ENCODE data around the gene DBNDD1.
"Not testable (repeated sequence)": the region's sequence is repeated elsewhere in the genome, so short reads cannot be mapped to it uniquely, and the experiment has no call there.

Gene DBNDD1

DNA sequence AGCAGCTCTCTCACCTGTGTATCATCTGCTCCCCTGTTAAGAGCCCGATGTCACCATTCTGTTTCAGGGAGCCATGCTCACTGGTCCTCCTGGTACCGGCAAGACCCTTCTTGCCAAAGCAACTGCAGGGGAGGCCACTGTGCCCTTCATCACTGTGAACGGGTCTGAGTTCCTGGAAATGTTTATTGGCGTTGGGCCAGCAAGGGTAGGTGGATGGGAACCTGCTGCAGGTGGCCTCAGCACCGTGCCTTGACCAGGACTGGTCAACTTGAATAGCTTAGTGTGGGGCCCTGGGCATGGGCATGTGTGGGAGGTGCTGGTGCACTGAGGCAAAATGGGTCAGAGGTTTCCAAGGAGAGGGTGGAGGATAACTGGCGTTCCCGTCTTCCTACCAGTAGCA lies 28.5 kb downstream of the DBNDD1 start:
- DNase-seq (ENCODE audit: low spot score), result no peak

DNA sequence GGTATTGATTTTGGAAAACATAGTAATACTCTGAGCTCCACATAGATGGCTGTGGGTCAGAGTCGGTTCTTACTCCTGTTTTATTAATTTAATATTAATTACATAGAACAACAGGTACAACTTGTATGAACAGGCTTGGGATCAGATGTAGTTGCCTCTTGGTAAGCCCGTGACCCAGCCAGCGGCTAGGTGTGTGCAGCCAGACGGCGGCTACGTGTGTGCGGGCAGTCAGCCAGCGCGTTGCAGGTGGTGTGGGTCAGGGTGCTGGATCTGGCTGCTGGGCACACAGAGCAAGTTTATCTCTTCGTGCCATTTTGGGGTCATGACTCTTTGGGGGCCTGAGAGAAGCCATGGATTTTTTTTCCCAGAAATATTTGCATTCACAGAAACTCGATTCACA lies 30.3 kb downstream of the DBNDD1 start:
- DNase-seq (ENCODE audit: low spot score), result no peak

DNA sequence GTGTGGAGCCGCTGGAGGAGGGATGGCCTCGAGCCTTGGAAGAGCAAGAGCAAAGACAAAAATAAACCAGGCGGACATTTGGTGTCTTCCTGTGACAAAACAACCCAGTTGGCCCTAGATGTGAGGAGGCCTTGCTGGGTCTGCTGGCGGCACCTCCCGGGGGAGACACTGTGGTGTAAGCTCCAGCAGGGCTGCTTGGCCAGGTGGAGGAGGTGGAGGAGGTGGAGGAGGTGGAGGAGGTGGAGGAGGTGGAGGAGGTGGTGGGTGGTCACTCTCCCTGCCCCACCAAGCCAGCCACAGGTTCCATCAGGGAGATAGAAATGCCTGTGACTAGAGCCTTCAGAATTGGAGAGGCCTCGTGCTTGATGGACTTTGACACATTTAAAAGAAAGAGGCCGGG lies 32.1 kb downstream of the DBNDD1 start:
- no peak for DNase-seq (ENCODE audit: low spot score)

DNA sequence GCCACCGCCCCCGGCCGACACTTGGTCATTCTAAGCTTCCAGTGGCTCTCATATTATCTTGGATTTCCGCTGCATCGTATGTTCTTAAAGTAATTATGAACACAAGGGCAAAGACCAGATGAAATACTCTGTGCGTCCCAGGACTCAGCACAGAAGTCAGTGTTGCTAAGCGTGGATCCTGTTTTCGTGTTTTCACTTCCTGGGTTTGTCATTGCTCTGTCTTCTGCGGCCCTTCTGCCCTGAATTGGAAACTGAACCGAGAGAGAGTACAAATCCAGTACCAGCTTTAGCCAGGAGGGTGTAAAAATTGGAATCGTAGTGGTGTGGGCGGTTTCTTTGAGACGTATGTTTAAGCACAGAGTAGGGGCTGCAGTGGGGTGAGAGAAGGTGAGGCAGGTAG lies 32.7 kb downstream of the DBNDD1 start:
- DNase-seq (ENCODE audit: low spot score), result no peak

DNA sequence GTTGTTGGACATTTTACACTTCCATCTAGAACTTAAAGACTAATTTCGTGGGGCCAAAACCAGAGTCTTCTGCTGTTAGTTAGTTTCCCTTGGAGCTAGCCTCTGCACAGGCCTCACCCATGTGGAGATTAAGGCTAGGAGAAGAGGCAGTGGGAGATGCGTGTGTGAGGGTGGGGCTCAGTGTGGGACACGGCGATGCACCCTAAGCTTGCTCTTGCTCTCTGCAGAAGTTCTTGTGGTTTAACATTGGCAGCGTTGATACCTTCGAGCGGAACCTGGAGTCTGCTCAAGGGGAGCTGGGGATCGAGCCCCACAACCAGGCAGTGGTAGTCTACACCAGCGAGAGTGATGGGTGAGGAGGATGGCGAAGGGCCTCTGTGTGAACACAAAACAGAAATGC lies 34.0 kb downstream of the DBNDD1 start:
- no peak for DNase-seq (ENCODE audit: low spot score)

DNA sequence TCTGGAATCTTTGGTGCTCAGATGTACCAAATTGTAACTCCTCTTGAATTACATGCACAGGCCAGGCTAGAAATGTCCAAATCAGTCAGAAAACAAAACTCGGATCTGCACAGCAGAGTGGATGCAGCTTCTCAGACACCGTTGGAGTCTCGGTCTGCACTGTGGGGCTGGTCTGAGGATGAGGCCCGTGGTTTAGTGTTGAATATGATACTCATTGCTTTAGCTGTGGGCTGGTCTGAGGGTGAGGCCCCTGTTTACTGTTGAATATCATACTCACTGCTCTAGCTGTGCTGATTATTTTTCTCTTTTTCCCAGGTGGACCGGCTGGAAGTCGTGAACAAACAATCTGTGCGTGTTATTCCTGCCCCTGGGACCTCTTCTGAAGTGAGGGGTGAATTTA lies 35.0 kb downstream of the DBNDD1 start:
- DNase-seq (ENCODE audit: low spot score), result peak; percentile 50

DNA sequence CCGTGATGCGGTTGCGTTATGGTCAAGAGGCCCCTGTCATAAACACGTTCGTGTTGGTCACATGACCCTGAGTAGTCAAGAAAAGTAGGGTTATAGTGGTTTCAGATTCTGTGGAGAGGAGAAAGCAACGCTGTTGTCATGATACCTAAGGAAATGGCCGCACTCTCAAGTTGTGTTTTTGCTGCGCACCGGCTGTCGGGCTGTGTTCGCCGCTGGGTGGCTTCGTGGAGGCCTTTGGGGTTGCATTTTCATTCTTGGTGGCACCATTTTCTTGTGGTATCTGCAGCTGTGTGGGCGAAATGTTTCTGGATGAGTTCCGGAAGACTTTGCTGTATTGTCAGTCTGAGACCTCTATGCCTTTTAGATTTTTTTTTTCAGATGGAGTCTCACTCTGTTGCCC lies 35.7 kb downstream of the DBNDD1 start:
- peak; percentile 70 for DNase-seq (ENCODE audit: low spot score)

DNA sequence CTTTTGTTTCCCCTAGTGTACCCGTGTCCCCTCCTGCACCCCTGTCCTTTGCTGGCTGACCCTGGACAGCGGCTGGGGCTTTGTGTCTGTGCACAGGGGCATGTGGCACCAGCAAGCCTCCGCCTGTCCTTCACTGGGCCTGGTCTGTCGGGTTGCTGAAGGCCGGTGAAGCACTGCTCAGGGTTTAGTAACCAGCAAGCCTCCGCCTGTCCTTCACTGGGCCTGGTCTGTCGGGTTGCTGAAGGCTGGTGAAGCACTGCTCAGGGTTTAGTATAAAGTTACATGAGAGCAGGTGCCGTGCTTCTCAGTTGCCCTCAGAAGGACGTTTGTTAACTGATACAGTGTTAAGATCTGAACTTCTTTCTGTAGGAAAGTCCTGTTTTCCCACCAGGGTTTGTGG lies 36.9 kb downstream of the DBNDD1 start:
- DNase-seq (ENCODE audit: low spot score), result no peak

DNA sequence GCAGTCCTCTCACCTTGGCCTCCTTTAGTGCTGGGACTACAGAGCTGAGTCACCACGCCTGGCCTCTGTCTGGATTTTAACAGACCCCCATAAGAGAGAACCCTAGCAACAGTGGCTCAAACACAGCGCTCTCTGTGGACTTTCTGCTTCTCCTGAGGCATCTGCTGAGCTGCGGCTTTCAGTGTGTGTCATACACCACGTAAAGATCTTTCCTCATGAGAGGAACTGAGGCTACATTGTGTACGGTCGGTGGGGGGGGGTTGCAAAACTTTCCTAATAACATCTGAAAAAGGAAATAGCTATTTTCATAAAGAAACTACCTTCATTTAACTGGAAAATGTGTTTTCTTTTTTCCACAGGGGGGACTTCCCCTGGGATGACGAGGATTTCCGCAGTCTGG lies 37.8 kb downstream of the DBNDD1 start:
- DNase-seq (ENCODE audit: low spot score), result peak; percentile 79

DNA sequence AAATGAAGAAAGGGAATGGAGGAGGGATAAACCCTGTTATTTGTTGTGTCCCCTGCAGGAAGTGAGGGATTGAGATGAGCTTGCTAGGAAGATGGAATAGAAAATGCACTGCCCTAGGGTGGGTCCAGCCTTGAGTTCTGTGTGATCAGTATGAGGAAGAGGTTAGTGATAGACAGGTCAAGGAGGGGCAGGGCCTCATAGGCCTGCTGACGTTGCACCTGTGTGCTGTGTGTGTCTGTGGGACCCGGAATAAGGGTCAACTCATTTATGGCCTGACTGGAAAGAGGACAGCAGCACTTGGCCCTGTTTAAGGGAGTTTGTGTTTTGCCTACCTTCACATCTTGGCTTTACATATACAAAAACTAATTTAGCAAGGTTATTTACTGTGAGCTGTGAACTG lies 44.4 kb downstream of the DBNDD1 start:
- DNase-seq (ENCODE audit: low spot score), result no peak

DNA sequence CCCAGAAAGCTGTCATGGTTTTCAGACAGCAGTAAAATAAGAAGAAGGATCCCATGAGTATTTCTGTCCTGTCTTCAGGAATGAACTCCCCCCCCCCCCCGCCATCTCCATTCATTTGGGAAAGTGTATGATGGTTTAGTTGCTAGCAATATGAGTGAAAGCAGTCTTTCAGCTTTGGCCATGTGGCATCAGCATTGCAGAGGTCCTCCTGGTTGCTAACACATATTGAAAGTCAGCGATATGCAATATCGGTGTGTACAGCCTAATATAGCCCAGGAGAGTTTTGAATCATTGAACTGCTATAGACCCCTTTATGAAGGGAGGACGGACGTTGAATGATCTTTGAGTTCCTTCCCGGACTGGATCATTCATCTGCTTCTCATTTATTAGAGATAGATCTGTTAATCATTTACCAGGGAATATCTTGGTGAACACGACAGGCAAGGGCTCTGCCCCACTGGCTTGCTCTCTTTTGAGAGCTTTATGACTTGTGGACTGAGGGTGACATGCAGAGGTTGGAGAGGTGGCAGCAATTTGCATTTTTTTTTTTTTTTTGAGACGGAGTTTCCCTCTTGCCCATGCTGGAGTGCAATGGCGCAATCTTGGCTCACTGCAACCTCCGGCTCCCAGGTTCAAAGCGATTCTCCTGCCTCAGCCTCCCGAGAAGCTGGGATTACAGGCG lies 45.5 kb downstream of the DBNDD1 start:
- DNase-seq (ENCODE audit: low spot score), result peak; percentile 30

DNA sequence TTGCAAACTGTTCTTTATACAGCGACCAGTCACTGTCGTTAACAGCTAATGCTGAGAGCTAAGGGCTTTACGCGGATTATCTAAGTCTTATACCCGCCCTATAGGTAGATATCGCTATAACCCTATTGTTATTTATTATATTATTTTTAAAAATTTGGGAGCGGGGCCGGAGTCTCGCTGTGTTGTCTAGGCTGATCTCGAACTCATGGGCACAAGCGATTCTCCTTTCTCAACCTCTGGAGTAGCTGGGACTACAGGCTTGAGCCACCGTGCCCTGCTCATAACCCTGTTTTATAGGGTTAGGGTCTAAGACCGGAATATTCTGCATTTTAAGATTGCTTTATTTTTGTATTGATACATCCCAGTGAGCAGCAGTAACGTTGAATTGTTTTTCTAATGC lies 46.0 kb downstream of the DBNDD1 start:
- no peak for DNase-seq (ENCODE audit: low spot score)

DNA sequence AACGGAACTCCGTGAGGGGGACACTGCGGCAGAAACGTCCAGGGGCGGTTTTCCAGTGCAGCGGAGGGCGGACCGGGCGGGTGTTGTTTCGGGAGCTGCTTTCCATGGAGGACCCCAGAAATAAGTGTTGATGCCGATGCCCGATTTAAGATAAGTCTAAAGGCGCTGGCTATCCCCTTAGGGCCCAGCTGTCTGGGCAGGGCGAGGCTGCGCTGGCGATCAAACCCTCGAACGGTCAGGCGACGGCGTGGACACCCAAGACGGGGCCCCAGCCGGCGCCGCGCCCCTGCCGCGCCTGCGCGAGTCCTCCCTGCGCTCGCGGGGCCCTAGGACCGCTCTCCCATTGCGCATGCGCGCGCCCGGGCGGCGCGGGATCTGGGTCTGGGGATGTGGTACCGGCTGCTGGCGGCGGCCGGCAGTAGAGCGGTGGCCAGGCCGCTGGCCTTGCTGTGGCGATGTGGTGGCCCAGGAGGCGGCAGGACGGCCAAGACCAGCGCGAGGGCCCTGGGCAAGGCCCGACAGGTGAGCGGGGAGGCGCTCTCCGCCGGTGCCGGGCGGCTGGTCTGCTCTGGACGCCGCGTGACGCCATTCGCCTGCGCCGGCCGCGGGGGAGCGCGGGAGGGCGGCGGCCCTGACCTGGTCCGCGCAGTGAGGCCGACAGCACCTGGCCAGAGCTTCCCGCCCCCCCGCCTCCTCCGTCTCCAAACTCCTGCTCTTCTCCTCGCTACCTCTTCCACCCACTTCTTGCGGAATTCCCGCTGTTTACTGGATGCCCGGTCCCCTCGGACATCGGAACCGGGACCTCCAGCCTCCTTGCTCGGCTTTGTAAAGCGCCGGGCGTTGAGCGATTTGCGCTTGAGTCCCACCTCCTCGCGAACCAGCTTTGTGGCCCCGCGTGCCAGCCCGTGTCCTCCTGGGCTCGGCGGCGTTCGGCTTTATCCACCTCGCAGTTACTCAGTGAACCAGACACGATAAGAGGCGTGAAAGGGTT lies 46.7 kb downstream of the DBNDD1 start:
- peak; percentile 93 for DNase-seq (ENCODE audit: low spot score)

DNA sequence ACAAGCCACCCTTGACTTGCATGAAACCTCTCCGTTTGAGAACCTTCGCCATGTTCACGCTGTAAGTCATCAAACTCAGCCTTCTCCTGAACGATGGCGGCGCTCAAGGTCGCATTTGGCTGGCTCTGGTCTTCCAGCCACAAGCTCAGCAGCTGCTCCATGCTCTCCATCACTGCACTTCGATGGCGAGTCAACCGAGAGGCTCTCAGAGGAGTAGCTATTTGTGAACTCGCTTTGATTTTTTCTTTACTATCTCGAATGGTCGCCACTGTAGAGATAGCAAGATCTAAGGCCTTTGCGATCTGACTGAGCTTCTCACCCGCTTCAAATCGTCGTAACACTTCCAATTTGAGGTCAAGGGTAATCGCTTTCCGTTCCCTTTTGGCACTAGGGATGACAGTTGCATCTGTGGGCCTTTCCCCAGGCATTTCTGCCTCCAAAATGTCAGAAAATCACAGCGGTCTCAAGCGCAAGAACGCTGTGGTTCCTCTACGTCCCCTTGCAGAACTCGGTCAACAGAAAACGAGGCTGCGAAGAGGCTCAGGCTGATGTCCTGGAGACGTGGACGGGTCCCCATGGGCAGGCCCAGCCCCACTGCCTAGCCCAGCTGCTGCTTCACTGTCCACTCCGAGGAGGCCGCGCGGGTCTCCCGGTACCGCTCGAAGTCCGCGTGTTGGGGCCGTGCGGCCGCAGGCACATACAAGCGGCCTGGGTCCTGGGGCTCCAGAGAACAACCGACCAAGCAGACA lies 47.6 kb downstream of the DBNDD1 start:
- DNase-seq (ENCODE audit: low spot score), result no peak

DNA sequence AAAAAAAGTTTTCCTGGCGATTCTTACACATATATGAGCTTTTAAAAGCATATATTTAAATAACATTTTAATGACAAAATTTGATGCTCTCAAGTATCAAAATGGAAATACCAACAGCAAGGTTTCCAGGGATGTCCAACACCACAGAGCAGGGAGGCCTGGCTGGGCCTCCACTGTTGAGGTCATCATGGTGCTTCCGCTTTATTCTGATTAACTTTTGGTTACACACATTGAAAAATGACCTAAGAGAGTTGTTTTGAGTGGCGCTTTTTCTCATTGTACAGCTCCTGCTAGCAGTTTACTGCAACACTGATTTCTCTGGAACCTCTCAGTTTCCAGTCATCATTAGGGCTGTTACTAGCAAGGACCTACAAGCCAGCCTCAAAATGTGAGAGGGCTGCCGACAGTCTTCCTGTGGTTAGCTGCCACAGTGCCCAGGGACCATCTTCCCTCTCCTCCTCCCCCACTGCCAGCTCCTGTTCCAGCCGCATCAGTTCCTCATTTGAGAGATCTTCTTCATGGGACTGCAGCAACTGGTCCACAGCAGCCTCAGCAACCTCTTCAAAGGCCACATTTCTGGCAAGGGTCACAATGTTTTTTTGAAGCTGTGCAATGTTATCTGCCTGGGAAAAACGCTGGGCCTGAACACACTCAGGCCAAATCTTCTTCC lies 49.4 kb downstream of the DBNDD1 start:
- DNase-seq (ENCODE audit: low spot score), result no peak

DNA sequence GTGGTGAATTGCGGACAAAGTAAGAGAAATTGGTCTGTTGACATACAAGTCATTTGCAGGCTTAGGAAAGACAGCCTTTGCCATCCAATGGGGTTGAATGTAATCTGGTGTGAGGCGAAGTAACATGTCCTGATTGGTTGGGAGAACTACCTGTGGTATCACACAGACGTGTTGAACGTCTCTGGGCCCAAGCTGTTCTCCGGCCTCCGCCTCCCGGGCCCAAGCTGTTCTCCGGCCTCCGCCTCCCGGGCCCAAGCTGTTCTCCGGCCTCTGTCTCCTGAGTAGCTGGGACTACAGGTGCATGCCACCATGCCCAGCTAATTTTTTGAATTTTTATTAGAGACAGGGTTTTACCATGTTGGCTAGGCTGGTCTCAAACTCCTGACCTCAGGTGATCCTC lies 51.2 kb downstream of the DBNDD1 start:
- not testable (repeated sequence) for DNase-seq (ENCODE audit: low spot score)

DNA sequence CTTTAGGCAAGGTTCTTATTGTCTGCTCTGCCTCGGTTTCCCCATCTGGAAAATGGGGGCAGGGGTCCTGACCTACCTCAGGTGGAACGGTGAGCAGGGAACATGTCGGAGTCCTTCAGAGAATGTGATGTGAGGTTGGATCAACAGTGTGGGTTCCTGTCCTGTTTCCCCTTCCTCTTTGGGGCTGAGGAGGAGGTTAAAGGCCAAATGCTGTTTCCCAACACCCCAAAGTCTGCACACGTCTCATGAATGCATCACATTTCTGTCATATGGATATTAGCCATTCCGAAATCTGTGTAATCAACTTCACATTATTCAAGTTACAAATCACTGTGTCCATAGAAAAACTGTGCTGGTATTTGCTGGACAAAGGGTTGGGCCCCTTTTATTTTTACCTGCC lies 51.8 kb downstream of the DBNDD1 start:
- DNase-seq (ENCODE audit: low spot score), result not testable (repeated sequence)

DNA sequence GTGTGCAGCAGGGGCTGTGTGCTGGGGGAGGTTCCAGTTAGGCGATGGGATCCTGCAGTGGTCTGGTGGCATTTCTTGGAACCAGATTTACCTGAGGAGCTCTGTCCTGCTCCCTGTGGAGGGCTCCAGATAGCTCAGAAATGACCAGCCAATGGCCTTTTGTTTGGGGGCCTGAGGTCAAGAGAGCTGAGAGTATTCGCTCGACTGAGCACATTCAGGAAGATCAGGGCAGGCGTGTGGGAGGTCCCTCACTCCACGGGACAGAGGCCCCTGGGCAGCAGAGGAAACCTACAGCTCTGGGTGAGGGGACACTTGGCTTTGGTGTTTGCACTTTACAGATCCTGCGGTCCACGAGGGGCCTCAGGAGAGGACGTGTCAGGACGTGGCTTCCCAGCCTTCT lies 52.5 kb downstream of the DBNDD1 start:
- DNase-seq (ENCODE audit: low spot score), result no peak

DNA sequence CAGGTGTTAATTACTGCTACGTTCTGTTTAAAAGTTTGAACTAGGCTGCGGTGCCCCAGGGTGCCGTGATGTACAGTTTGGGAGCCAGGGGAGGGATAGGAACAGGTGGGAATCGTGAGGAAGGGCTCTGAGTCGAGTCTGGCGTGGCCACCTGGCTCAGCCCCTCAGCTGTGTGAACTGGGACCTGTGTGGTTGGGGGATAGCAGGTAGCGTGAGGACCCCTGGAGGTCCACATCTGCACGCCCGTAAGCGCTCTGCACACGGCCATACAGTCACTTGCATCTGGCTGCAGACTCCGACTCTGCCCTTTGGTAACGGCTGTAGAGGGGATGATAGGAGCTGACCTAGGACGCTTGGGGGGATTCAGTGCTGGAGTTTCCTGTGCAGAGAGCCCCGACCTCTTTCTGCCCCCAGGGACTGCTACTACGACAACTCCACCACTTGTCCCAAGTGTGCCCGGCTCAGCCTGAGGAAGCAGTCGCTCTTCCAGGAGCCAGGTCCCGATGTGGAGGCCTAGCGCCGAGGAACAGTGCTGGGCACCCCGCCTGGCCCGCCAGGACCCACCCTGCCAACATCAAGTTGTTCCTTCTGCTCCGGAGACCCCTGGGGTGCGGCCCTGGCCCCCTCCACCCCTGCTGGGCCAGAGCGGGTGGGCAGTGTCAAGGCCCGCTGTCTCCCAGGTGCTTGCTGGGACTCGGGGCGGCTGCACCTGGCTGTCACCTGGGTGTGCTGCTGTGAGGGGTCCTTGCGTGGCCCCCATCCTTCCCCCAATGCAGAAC lies 53.6 kb downstream of the DBNDD1 start:
- no peak for DNase-seq (ENCODE audit: low spot score)

DNA sequence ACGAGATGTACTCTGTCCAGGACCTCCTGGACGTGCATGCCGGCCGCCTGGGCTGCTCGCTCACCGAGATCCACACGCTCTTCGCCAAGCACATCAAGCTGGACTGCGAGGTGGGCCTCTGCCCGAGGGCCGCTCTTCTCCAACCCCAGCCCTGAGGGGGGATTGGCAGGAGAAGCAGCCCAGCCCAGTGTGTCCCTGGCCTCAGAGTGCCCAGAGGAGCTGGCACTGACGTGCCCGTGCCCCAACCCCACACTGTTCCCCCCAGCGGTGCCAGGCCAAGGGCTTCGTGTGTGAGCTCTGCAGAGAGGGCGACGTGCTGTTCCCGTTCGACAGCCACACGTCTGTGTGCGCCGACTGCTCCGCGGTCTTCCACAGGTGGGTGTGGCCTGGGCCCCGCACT lies 55.1 kb downstream of the DBNDD1 start:
- no peak for DNase-seq (ENCODE audit: low spot score)

DNA sequence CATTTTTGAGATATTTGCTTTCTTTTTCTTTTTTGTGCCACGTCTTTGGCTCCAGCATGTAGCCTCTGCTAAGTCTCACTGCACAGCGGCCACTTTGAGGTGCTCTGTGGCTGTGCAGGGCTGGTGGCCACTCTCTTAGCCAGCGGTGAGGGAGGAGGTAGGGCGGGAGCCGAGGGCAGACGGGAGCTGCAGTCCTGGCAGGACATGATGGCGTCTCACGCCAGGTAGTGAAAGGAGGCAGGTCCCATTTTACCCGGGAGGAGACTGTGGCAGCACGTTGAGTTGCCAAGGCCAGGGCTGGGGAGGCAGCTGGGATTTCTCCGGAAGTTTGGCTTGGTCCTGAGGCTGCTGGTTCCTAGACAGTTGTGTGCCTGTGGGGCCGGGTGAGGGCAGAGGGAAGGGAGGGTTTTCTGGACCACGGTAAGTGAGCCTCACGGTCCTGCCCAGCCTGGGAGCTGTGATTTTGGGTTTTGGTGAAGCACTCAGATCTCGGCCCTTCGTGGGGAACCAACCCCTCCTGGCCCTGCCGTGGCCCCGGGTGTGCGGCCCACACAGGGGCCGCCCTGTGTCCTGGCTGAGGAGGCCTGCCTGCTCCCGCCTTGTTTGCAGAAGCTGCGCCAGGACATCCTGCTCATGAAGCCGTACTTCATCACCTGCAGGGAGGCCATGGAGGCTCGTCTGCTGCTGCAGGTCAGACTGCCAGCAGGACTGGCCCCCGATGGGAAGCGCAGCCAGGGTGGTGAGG lies 56.3 kb downstream of the DBNDD1 start:
- DNase-seq (ENCODE audit: low spot score), result no peak
